Gastroesophageal sphincter (tissue), 3 donors: ENCODE data around the gene PLXNA2.

Experiments used
- CTCF ChIP-seq, 4 experiments: fragments of 200-600 bp in 2 of 4; fragments of 450-650 bp in 2 of 4; sonication (generic) in 1 of 4; IDR thresholded peaks; one replicate each; pipeline ENCODE4 v1.5.1; 2017 to 2019; ENCODE audit warnings: antibody characterized with exemption in 4 of 4, mild to moderate bottlenecking in 2 of 4, moderate library complexity in 2 of 4
- EP300 ChIP-seq: sonication (generic); formaldehyde crosslinking; IDR thresholded peaks from one replicate; pipeline ENCODE4 v1.6.1; 2017; ENCODE audit warnings: antibody characterized with exemption, mild to moderate bottlenecking
- POLR2A ChIP-seq, 2 donors: fragments of 450-650 bp; IDR thresholded peaks; one replicate each; pipeline ENCODE4 v1.6.1; 2017; ENCODE audit warnings: antibody characterized with exemption in 2 of 2, mild to moderate bottlenecking in 2 of 2, moderate library complexity in 1 of 2
- POLR2AphosphoS5 ChIP-seq: sonication (generic); formaldehyde crosslinking; IDR thresholded peaks from one replicate; pipeline ENCODE4 v1.6.1; 2017; ENCODE audit warnings: antibody characterized with exemption

DNA sequence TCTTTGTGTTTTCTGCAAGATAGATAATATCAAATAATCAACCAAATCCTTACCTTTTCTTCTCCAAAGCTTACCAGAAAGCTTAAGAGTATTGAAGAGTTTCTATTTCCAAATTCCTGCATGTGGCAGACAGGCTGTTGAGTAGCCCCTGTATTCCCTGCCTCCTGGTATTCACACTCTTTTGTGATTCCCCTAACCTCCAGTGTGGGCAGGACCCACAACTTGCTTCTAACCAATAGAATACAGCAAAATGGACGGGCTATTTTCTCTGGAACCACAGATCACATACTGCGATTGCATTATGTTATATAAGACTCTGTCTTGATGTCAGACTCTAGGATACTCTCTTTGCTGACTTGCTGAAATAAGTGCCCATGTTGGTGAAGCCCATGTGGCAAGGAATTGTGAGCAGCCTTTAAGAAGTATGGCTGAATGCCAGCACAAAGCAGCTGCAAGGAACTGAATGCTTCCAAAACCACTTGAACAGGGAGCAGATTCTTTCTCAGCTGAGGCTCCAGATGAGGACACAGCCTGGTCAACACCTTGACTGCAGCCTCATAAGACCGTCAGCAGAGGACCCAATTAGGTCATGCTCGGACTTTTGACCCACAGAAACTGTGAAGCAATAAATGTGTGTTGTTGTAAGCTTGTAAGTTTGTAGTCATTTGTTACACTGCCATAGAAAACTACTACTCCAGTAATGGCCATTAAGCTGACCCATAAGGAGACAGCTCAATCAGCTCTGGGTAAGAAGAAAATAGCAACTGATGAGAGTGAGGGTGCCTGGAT, 47.9 kb upstream of the PLXNA2 start:
- TF ChIP-seq CTCF (IDR thresholded peaks at IDR 0.05) (no peak), POLR2A (IDR thresholded peaks at IDR 0.05) (no peak), POLR2AphosphoS5 (no peak), EP300 (no peak)
